ENCODE results near the gene PIEZO2.

DNA sequence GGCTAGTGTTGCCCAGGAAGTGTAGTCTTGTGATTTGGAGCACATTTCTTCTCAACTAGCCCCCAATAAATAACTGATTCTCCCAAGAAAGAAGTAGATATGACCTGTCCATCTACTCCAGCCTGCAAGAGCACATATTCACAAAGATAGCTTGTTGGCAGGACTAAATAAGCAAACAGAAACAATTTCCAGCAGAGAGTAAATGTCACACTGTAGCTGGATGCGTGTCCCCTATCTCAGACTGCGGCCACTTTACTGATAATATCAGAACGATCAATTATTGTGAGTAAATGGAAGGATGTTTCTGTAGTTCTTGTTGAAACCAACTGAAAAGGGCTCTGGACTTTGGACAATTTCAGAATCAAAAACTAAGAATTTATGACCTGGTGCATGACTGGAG, 97.9 kb downstream of the PIEZO2 start:
- TF ChIP-seq, protein P1, sequence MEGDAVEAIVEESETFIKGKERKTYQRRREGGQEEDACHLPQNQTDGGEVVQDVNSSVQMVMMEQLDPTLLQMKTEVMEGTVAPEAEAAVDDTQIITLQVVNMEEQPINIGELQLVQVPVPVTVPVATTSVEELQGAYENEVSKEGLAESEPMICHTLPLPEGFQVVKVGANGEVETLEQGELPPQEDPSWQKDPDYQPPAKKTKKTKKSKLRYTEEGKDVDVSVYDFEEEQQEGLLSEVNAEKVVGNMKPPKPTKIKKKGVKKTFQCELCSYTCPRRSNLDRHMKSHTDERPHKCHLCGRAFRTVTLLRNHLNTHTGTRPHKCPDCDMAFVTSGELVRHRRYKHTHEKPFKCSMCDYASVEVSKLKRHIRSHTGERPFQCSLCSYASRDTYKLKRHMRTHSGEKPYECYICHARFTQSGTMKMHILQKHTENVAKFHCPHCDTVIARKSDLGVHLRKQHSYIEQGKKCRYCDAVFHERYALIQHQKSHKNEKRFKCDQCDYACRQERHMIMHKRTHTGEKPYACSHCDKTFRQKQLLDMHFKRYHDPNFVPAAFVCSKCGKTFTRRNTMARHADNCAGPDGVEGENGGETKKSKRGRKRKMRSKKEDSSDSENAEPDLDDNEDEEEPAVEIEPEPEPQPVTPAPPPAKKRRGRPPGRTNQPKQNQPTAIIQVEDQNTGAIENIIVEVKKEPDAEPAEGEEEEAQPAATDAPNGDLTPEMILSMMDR (IDR thresholded peaks at IDR 0.05), result no peak
- no peak for TF ChIP-seq POLR2A (IDR thresholded peaks at IDR 0.05)
- TF ChIP-seq EP300 (IDR thresholded peaks at IDR 0.05), result no peak

Measured in gastroesophageal sphincter (tissue), 3 donors.